Dendritic cell treated with granulocyte-macrophage colony-stimulating factor and Interleukin-4, amounts not matched to agents 40 ng/mL and 50 ng/mL, for 4 days (primary cell): ENCODE data around the gene AKT3.
A peak's percentile ranks its signal among the peaks of the same experiment; 100 is the strongest.
"Not testable (repeated sequence)": the region's sequence is repeated elsewhere in the genome, so short reads cannot be mapped to it uniquely, and the experiment has no call there.

ENCODE experiments used
- H3K27ac Mint-ChIP-seq: one replicate; pipeline ENCODE4 v1.8.0; 2022; ENCODE audit warnings: mild to moderate bottlenecking, mixed read lengths
- H3K27me3 Mint-ChIP-seq: one replicate; pipeline ENCODE4 v1.8.0; 2022; ENCODE audit warnings: mild to moderate bottlenecking, mixed read lengths
- H3K36me3 Mint-ChIP-seq: one replicate; pipeline ENCODE4 v1.8.0; 2022; ENCODE audit warnings: low read depth, mixed read lengths
- H3K4me1 Mint-ChIP-seq: one replicate; pipeline ENCODE4 v1.8.0; 2022; ENCODE audit warnings: low read depth, mixed read lengths
- H3K4me3 Mint-ChIP-seq: one replicate; pipeline ENCODE4 v1.8.0; 2022; ENCODE audit warnings: mild to moderate bottlenecking, moderate library complexity, mixed read lengths
- H3K9me3 Mint-ChIP-seq: one replicate; pipeline ENCODE4 v1.8.0; 2022; ENCODE audit warnings: mixed read lengths
- intact Hi-C: fragments of 100-400 bp; cut with micrococcal nuclease; formaldehyde crosslinking; loops from one replicate; pipeline ENCODE4 v1.15.0; 2022

Gene AKT3

GRCh38 chr1:243850202-243850451 lies at the start of gene AKT3:
Gene AKT3, minus strand, starts transcription at chr1:243850243. Its CDS starts 7,073 bp downstream, at chr1:243843170.
- H3K27me3 Mint-ChIP-seq: peaks cover 27% of the 10 kb centered on the region
- H3K27ac Mint-ChIP-seq: peak within 1 kb of the TSS; percentile 76
- intact Hi-C loops: loop anchor here (5.0 kb wide), 2 partner anchors 128 to 197 kb away; no protein-coding TSS in a partner anchor
- no peaks in the 10 kb centered on the region for H3K9me3 Mint-ChIP-seq
- H3K4me3 Mint-ChIP-seq: peak within 1 kb of the TSS; percentile 79
- peaks cover 15% of the 10 kb centered on the region for H3K4me1 Mint-ChIP-seq
- H3K36me3 Mint-ChIP-seq: no peaks in the 10 kb centered on the region

- Mint-ChIP-seq H3K27me3 (peaks cover 10% of the 10 kb centered on the region), H3K4me3 (no peak overlapping the region), H3K4me1 (no peaks in the 10 kb centered on the region), H3K27ac (no peak overlapping the region), H3K9me3 (no peaks in the 10 kb centered on the region), H3K36me3 (no peaks in the 10 kb centered on the region)
- intact Hi-C loops: no loop called here
Measured at GRCh38 chr1:243898278-243898677, 48.2 kb upstream of the AKT3 start.

GRCh38 chr1:243896313-243896712 lies 46.3 kb upstream of the AKT3 start:
- Mint-ChIP-seq H3K9me3 (no peaks in the 10 kb centered on the region), H3K4me1 (no peaks in the 10 kb centered on the region), H3K27me3 (peaks cover 8% of the 10 kb centered on the region), H3K4me3 (no peak overlapping the region), H3K27ac (no peak overlapping the region), H3K36me3 (no peaks in the 10 kb centered on the region)
- intact Hi-C loops: no loop called here

GRCh38 chr1:243892456-243892855 lies 42.4 kb upstream of the AKT3 start:
- H3K9me3 Mint-ChIP-seq: no peaks in the 10 kb centered on the region
- H3K27ac Mint-ChIP-seq: no peak overlapping the region
- no peaks in the 10 kb centered on the region for H3K4me1 Mint-ChIP-seq
- H3K36me3 Mint-ChIP-seq: no peaks in the 10 kb centered on the region
- no peak overlapping the region for H3K4me3 Mint-ChIP-seq
- peaks cover 6% of the 10 kb centered on the region for H3K27me3 Mint-ChIP-seq
- intact Hi-C loops: no loop called here

GRCh38 chr1:243890576-243890975 lies 40.5 kb upstream of the AKT3 start:
- H3K4me3 Mint-ChIP-seq: no peak overlapping the region
- H3K9me3 Mint-ChIP-seq: no peaks in the 10 kb centered on the region
- intact Hi-C loops: no loop called here
- H3K27ac Mint-ChIP-seq: no peak overlapping the region
- no peaks in the 10 kb centered on the region for H3K36me3 Mint-ChIP-seq
- H3K27me3 Mint-ChIP-seq: no peaks in the 10 kb centered on the region
- H3K4me1 Mint-ChIP-seq: no peaks in the 10 kb centered on the region

- Mint-ChIP-seq H3K27ac (no peak overlapping the region), H3K36me3 (no peaks in the 10 kb centered on the region), H3K27me3 (peaks cover 7% of the 10 kb centered on the region), H3K9me3 (no peaks in the 10 kb centered on the region), H3K4me3 (no peak overlapping the region), H3K4me1 (no peaks in the 10 kb centered on the region)
- intact Hi-C loops: no loop called here
Measured at GRCh38 chr1:243885806-243886205, 35.8 kb upstream of the AKT3 start.

GRCh38 chr1:243884603-243885002 lies 34.6 kb upstream of the AKT3 start:
- Mint-ChIP-seq H3K27ac (no peak overlapping the region), H3K9me3 (no peaks in the 10 kb centered on the region), H3K36me3 (no peaks in the 10 kb centered on the region), H3K4me1 (no peaks in the 10 kb centered on the region), H3K4me3 (no peak overlapping the region), H3K27me3 (peaks cover 7% of the 10 kb centered on the region)
- intact Hi-C loops: no loop called here

GRCh38 chr1:243883551-243883950 lies 33.5 kb upstream of the AKT3 start:
- no peaks in the 10 kb centered on the region for H3K36me3 Mint-ChIP-seq
- no peak overlapping the region for H3K27ac Mint-ChIP-seq
- intact Hi-C loops: no loop called here
- H3K4me3 Mint-ChIP-seq: no peak overlapping the region
- no peaks in the 10 kb centered on the region for H3K4me1 Mint-ChIP-seq
- no peaks in the 10 kb centered on the region for H3K9me3 Mint-ChIP-seq
- peaks cover 7% of the 10 kb centered on the region for H3K27me3 Mint-ChIP-seq

- H3K4me1 Mint-ChIP-seq: no peaks in the 10 kb centered on the region
- no peak overlapping the region for H3K27ac Mint-ChIP-seq
- peaks cover 7% of the 10 kb centered on the region for H3K27me3 Mint-ChIP-seq
- no peaks in the 10 kb centered on the region for H3K9me3 Mint-ChIP-seq
- intact Hi-C loops: no loop called here
- no peak overlapping the region for H3K4me3 Mint-ChIP-seq
- H3K36me3 Mint-ChIP-seq: no peaks in the 10 kb centered on the region
Measured at GRCh38 chr1:243882276-243882675, 32.2 kb upstream of the AKT3 start.

GRCh38 chr1:243877058-243877457 lies 27.0 kb upstream of the AKT3 start:
- intact Hi-C loops, H3K4me1 Mint-ChIP-seq, H3K27me3 Mint-ChIP-seq, H3K9me3 Mint-ChIP-seq, H3K4me3 Mint-ChIP-seq, H3K27ac Mint-ChIP-seq, H3K36me3 Mint-ChIP-seq: not testable (repeated sequence)

GRCh38 chr1:243855616-243856318 lies 5.7 kb upstream of the AKT3 start:
- Mint-ChIP-seq H3K4me1 (peaks cover 9% of the 10 kb centered on the region), H3K27ac (no peak overlapping the region), H3K4me3 (no peak overlapping the region), H3K36me3 (no peaks in the 10 kb centered on the region), H3K9me3 (no peaks in the 10 kb centered on the region), H3K27me3 (peaks cover 33% of the 10 kb centered on the region)
- intact Hi-C loops: no loop called here

GRCh38 chr1:243851765-243852164 lies 1.7 kb upstream of the AKT3 start:
- Mint-ChIP-seq H3K4me3 (no peak overlapping the region), H3K36me3 (no peaks in the 10 kb centered on the region), H3K9me3 (no peaks in the 10 kb centered on the region), H3K4me1 (peaks cover 15% of the 10 kb centered on the region), H3K27me3 (peaks cover 30% of the 10 kb centered on the region), H3K27ac (no peak overlapping the region)
- intact Hi-C loops: loop anchor here (5.0 kb wide), 2 partner anchors 129 to 196 kb away; no protein-coding TSS in a partner anchor

GRCh38 chr1:243851257-243851756 lies 1.3 kb upstream of the AKT3 start:
- peaks cover 15% of the 10 kb centered on the region for H3K4me1 Mint-ChIP-seq
- H3K27ac Mint-ChIP-seq: peak overlapping the region; percentile 76
- H3K27me3 Mint-ChIP-seq: peaks cover 30% of the 10 kb centered on the region
- no peaks in the 10 kb centered on the region for H3K9me3 Mint-ChIP-seq
- H3K4me3 Mint-ChIP-seq: peak overlapping the region; percentile 77
- intact Hi-C loops: loop anchor here (5.0 kb wide), 2 partner anchors 129 to 196 kb away; no protein-coding TSS in a partner anchor
- no peaks in the 10 kb centered on the region for H3K36me3 Mint-ChIP-seq

GRCh38 chr1:243850452-243851256 lies 611 bp upstream of the AKT3 start:
- Mint-ChIP-seq H3K27ac (peak overlapping the region; percentile 76), H3K9me3 (no peaks in the 10 kb centered on the region), H3K27me3 (peaks cover 27% of the 10 kb centered on the region), H3K4me1 (peaks cover 15% of the 10 kb centered on the region), H3K4me3 (peak overlapping the region; percentile 77), H3K36me3 (no peaks in the 10 kb centered on the region)
- intact Hi-C loops: loop anchor here (5.0 kb wide), 2 partner anchors 128 to 197 kb away; no protein-coding TSS in a partner anchor
